ENCODE data around the gene GGACT. TPM values are rescaled to one million over a fixed set of nuclear protein-coding genes. Genes with fewer than 3 reads are reported as not detected.

The GGACT gene
- total RNA-seq, 1 donor = 9.1 TPM

DNA sequence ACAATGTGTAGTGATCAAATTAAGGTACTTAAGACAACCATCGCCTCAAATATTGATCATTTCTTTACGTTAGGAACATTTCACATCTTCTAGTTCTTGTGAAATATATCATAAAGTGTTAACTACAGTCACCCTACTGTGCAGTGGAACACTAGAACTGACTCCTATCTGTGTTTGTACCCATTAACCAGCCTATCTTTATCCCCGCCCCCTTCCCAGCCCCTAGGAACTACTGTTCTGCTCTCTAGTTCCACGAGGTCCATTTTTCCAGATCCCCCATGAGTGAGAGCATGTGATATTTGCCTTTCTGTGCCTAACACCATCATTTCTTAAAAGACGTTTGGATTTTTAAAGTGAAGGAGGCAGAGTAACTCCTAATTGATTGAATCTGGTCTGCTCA lies 24.4 kb upstream of the GGACT start:
- H3K4me3 ChIP-seq (ENCODE audit: low read depth, low read length) = no peak overlapping the region
- no peak for DNase-seq (ENCODE audit: low read depth)
- TF ChIP-seq, protein P1, sequence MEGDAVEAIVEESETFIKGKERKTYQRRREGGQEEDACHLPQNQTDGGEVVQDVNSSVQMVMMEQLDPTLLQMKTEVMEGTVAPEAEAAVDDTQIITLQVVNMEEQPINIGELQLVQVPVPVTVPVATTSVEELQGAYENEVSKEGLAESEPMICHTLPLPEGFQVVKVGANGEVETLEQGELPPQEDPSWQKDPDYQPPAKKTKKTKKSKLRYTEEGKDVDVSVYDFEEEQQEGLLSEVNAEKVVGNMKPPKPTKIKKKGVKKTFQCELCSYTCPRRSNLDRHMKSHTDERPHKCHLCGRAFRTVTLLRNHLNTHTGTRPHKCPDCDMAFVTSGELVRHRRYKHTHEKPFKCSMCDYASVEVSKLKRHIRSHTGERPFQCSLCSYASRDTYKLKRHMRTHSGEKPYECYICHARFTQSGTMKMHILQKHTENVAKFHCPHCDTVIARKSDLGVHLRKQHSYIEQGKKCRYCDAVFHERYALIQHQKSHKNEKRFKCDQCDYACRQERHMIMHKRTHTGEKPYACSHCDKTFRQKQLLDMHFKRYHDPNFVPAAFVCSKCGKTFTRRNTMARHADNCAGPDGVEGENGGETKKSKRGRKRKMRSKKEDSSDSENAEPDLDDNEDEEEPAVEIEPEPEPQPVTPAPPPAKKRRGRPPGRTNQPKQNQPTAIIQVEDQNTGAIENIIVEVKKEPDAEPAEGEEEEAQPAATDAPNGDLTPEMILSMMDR (IDR thresholded peaks at IDR 0.05; ENCODE audit: insufficient read depth, low read length) = no peak

DNA sequence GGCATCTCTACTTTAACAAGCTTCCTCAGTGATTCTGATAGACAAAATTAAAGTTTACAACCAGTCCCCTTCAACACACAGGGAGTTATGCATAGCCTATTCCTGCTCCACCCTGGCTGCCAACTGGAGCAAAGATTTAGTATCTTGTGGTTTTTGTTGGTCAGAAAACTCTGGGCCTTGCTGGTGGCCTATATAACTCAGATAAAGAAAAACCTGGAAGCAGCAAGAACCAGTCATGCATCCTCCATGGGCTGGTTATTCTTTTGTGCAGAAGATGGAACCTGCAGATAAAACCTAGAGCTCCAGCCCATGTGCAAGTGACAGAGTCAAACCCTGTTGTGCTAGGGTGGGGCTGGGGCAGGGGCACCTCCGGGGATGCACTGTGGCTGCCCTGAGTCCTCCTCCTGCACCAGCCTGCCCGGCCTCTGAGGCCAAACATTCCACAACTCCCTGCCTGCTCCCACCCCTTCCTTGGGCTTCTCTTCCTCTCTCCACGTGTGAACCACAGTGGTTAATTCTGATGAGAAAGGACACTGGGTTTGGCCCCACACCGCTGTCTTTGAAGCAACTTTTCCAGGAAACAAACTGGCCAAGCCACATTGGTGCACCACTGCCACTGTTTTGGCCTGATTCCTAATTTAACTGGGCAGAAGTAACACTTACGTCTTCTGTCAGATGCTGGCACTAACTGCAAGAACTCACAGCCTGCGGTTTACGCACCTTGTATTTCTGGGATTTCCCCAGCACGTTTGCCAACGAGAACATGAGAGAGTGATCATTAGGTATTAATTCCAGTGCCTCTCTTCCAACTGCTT lies 23.3 kb upstream of the GGACT start:
- TF ChIP-seq, protein P1 (IDR thresholded peaks at IDR 0.05; ENCODE audit: insufficient read depth, low read length) = no peak
- DNase-seq (ENCODE audit: low read depth) = no peak
- no peak overlapping the region for H3K4me3 ChIP-seq (ENCODE audit: low read depth, low read length)

DNA sequence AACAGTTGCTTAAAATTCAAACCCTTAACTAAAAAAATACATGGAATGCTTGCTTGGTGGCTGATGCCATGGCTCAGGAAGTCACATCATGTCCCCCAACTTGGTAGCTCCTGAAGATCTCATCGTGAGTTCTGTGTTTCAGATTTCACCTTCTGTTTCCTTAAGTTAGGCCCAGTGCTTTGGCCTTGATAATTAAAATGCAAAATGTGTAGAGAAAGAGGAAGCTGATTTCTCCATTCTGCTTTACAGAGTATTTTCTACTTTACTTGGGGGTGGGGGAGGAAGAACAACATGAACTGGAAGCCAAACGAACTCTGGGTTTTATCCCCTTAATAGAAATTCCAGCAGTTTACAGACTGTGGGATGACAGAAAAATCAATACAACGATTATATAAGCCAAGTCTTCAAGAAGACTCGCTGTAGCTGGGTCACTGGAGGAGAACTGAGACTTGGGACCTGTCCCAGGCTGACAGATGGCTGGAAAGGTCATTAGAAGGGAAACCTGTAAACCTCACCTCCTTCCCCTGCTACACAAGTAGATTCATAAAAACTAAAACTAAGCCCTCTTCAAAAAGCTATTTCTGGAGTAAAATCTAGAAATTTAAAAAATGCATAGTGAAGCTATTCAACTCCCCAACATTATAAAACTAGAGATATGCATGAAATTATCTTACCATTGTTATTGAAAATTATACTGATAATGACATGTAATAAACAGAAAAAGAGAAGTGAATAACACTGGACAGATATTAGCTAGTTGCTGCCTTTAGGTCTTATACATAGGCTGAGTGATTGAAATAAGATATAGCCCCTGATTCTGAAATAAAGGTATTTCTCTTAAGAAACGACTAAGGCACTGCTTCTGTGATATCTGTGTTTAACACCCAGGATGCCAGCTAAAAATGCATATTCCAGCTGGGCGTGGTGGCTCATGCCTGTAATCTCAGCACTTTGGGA lies 22.1 kb upstream of the GGACT start:
- no peak for DNase-seq (ENCODE audit: low read depth)
- no peak overlapping the region for H3K4me3 ChIP-seq (ENCODE audit: low read depth, low read length)
- TF ChIP-seq, protein P1 (IDR thresholded peaks at IDR 0.05; ENCODE audit: insufficient read depth, low read length) = no peak

DNA sequence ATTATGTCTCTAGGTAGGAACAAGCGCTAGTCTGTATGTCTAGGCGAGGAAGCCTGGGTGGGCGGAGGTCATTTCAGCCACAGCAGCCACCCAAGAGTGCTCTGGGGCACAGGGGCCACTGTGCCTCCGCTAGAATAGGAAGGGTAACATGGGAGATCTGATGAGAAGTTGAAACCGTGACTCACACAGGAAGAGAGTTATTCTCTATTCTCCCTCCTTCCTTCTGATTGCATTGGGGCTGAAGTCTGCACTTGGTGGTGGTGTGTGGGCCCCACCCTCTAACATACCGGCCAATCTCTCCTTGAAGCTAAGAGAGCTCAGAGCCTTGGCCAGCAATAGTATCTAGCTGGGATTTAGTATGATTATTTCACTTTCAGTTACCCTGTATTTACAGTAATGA lies 20.3 kb upstream of the GGACT start:
- TF ChIP-seq, protein P1 (IDR thresholded peaks at IDR 0.05; ENCODE audit: insufficient read depth, low read length) = no peak
- H3K4me3 ChIP-seq (ENCODE audit: low read depth, low read length) = no peak overlapping the region
- peak; percentile 25 for DNase-seq (ENCODE audit: low read depth)

DNA sequence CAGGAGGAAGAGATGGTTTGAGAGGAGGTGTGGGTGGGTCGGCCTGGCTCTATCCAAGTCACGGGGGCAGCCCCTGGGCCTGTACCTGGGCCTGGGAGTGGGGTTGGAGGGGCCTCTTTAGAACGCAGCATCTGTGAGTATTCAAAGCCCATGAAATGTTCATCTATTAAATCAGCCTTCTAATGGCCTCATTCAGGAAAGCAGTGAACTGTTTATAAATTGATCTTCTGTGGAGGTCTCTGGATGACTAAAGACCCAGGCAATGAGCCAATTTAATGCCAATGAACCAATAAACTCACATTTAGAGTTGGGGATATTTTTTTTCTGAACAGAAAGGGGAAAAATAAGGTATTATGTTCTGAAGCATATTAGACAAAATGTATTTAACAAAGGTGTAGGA lies 19.9 kb upstream of the GGACT start:
- TF ChIP-seq, protein P1 (IDR thresholded peaks at IDR 0.05; ENCODE audit: insufficient read depth, low read length) = no peak
- H3K4me3 ChIP-seq (ENCODE audit: low read depth, low read length) = no peak overlapping the region
- DNase-seq (ENCODE audit: low read depth) = no peak

DNA sequence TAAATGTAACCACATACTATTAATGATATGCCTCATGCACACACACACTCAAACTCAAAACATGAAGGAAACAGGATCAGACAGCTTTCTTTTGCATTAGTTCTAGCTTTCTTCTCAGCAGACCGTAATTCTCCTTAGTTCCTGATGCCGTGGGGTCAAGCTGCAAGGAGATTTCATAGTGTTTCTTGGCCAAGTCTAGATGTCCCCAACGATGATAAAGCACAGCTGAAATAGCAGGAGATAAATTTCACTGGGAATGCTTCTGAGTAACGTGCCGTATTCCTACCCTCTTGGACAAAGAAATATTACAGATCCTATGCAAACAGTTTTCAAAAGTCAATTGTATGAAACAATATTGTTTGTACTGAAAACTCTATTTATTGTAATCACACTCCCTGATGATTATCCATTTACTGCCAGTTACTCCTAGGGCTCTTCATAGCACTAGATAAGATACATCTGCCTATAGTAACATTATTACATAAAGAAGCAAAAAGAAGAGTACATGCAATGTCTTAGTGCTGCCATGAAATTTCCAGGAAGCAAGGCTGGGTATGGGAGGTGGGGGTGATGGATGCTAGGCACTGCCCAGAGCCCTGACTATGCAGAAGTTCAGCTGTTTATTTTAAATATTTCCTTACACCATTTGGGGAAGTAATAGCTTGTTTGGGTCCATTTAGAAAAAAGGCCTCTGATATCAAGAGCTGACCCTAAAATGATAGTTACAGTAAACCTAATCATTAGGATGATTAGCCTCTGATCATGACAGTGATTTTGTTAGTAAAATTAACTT lies 16.5 kb upstream of the GGACT start:
- DNase-seq (ENCODE audit: low read depth) = no peak
- TF ChIP-seq, protein P1 (IDR thresholded peaks at IDR 0.05; ENCODE audit: insufficient read depth, low read length) = no peak
- no peak overlapping the region for H3K4me3 ChIP-seq (ENCODE audit: low read depth, low read length)
